Activated CD8-positive, alpha-beta T cell treated with anti-CD3 and anti-CD28 coated beads for 36 hours (primary cell): ENCODE results near the gene REG3G. TPM values are rescaled to one million over a fixed set of nuclear protein-coding genes. Genes with fewer than 3 reads are reported as not detected.

Experiments used
- ATAC-seq: fragments of 200-7000 bp; cut with Tn5 transposase; one replicate; pipeline ENCODE4 v1.10.0; 2021; ENCODE audit warnings: mild to moderate bottlenecking, moderate library complexity
- CTCF ChIA-PET: fragments of 350-600 bp; sonication (Branson Sonifier 250); formaldehyde crosslinking; loops from one replicate; lab custom pipeline; 2021; ENCODE audit warnings: antibody characterized with exemption; lab: Charles Lee
- POLR2A ChIA-PET: fragments of 350-600 bp; sonication (Branson Sonifier 250); formaldehyde crosslinking; loops from one replicate; lab custom pipeline; 2021; ENCODE audit warnings: antibody characterized with exemption; lab: Charles Lee
- DNase-seq: peaks from one replicate; pipeline ENCODE4 v3.0.0-alpha.2; 2020
- H3K27ac Mint-ChIP-seq: one replicate; pipeline ENCODE4 v1.8.0; 2021; ENCODE audit warnings: mild to moderate bottlenecking, mixed read lengths
- H3K27me3 Mint-ChIP-seq: one replicate; pipeline ENCODE4 v1.8.0; 2021; ENCODE audit warnings: mixed read lengths
- H3K36me3 Mint-ChIP-seq: one replicate; pipeline ENCODE4 v1.8.0; 2021; ENCODE audit warnings: low read depth, mixed read lengths
- H3K4me1 Mint-ChIP-seq: one replicate; pipeline ENCODE4 v1.8.0; 2021; ENCODE audit warnings: low read depth, mixed read lengths
- H3K4me3 Mint-ChIP-seq: one replicate; pipeline ENCODE4 v1.8.0; 2021; ENCODE audit warnings: mild to moderate bottlenecking, moderate library complexity, mixed read lengths
- H3K9me3 Mint-ChIP-seq: one replicate; pipeline ENCODE4 v1.8.0; 2021; ENCODE audit warnings: mixed read lengths
- CTCF ChIP-seq: fragments of 200-600 bp; IDR thresholded peaks from one replicate; pipeline ENCODE4 v1.8.0; 2022; ENCODE audit warnings: antibody characterized with exemption, mild to moderate bottlenecking
- intact Hi-C: fragments of 100-400 bp; cut with micrococcal nuclease; formaldehyde crosslinking; loops from one replicate; pipeline ENCODE4 v1.10.0; 2022
- total RNA-seq, 2 experiments: library from RNA; stranded (reverse); gene quantifications; one replicate each; pipeline ENCODE4 v1.2.3, GENCODE V29; 2021

Gene REG3G
- total RNA-seq, 2 experiments from 2014 or later, result not detected

- ChIA-PET CTCF (interaction anchor here (2.4 kb wide), 1 partner anchor 11 kb away, joined by 6 read pairs; no protein-coding TSS in a partner anchor), POLR2A (no interaction called here)
- intact Hi-C loops, result no loop called here
- peaks cover 6% of the 10 kb centered on the region for H3K9me3 Mint-ChIP-seq
- DNase-seq (no peak), ATAC-seq (no peak)
- H3K27me3 Mint-ChIP-seq, result no peaks in the 10 kb centered on the region
- H3K4me1 Mint-ChIP-seq, result no peaks in the 10 kb centered on the region
- no peak overlapping the region for H3K27ac Mint-ChIP-seq
- TF ChIP-seq CTCF, result no peak
- H3K36me3 Mint-ChIP-seq, result no peaks in the 10 kb centered on the region
- H3K4me3 Mint-ChIP-seq, result no peak overlapping the region
Measured at GRCh38 chr2:78980871-78981270, 44.6 kb upstream of the REG3G start.

GRCh38 chr2:78982638-78983330 lies 42.7 kb upstream of the REG3G start:
- ChIA-PET CTCF (no interaction called here), POLR2A (no interaction called here)
- H3K4me1 Mint-ChIP-seq, result no peaks in the 10 kb centered on the region
- H3K27me3 Mint-ChIP-seq, result no peaks in the 10 kb centered on the region
- H3K4me3 Mint-ChIP-seq, result no peak overlapping the region
- ATAC-seq (no peak), DNase-seq (no peak)
- H3K9me3 Mint-ChIP-seq, result peaks cover 6% of the 10 kb centered on the region
- H3K27ac Mint-ChIP-seq, result no peak overlapping the region
- intact Hi-C loops, result no loop called here
- TF ChIP-seq CTCF, result no peak
- H3K36me3 Mint-ChIP-seq, result no peaks in the 10 kb centered on the region

GRCh38 chr2:78984386-78984785 lies 41.1 kb upstream of the REG3G start:
- Mint-ChIP-seq H3K36me3 (no peaks in the 10 kb centered on the region), H3K27me3 (no peaks in the 10 kb centered on the region), H3K9me3 (peaks cover 5% of the 10 kb centered on the region), H3K4me3 (no peak overlapping the region), H3K4me1 (no peaks in the 10 kb centered on the region), H3K27ac (no peak overlapping the region)
- DNase-seq (no peak), ATAC-seq (no peak)
- ChIA-PET POLR2A (no interaction called here), CTCF (no interaction called here)
- intact Hi-C loops, result no loop called here
- TF ChIP-seq CTCF, result no peak

- ChIA-PET CTCF (no interaction called here), POLR2A (no interaction called here)
- Mint-ChIP-seq H3K4me3 (no peak overlapping the region), H3K36me3 (no peaks in the 10 kb centered on the region), H3K4me1 (no peaks in the 10 kb centered on the region), H3K9me3 (peaks cover 5% of the 10 kb centered on the region), H3K27ac (no peak overlapping the region), H3K27me3 (no peaks in the 10 kb centered on the region)
- intact Hi-C loops, result no loop called here
- no peak for ATAC-seq
- no peak for TF ChIP-seq CTCF
- no peak for DNase-seq
Measured at GRCh38 chr2:78985558-78985957, 39.9 kb upstream of the REG3G start.

GRCh38 chr2:78989051-78989450 lies 36.5 kb upstream of the REG3G start:
- H3K36me3 Mint-ChIP-seq, result peaks cover 2% of the 10 kb centered on the region
- intact Hi-C loops, result no loop called here
- DNase-seq, result no peak
- H3K27me3 Mint-ChIP-seq, result peaks cover 17% of the 10 kb centered on the region
- H3K27ac Mint-ChIP-seq, result no peak overlapping the region
- CTCF ChIA-PET, result no interaction called here
- ATAC-seq, result no peak
- no peaks in the 10 kb centered on the region for H3K4me1 Mint-ChIP-seq
- peaks cover 3% of the 10 kb centered on the region for H3K9me3 Mint-ChIP-seq
- POLR2A ChIA-PET, result interaction anchor here (0.7 to 1.1 kb wide), 2 partner anchors 14 to 171 kb away, joined by 3 read pairs; no protein-coding TSS in a partner anchor
- H3K4me3 Mint-ChIP-seq, result no peak overlapping the region
- TF ChIP-seq CTCF, result no peak
